ENCODE data around the gene CHI3L1.

CHI3L1 gene

GRCh38 chr1:203151362-203152157, 34.9 kb downstream of the CHI3L1 start:
- no peak for DNase-seq (ENCODE audit: low read depth)

- no peak for DNase-seq (ENCODE audit: low read depth)
Measured at GRCh38 chr1:203150511-203151297, 35.8 kb downstream of the CHI3L1 start.

- no peak for DNase-seq (ENCODE audit: low read depth)
Measured at GRCh38 chr1:203149188-203149840, 37.2 kb downstream of the CHI3L1 start.

GRCh38 chr1:203148579-203148978, 37.9 kb downstream of the CHI3L1 start:
- DNase-seq (ENCODE audit: low read depth): no peak

GRCh38 chr1:203148127-203148526, 38.4 kb downstream of the CHI3L1 start:
- peak; percentile 29 for DNase-seq (ENCODE audit: low read depth)

GRCh38 chr1:203147376-203147775, 39.1 kb downstream of the CHI3L1 start:
- no peak for DNase-seq (ENCODE audit: low read depth)

GRCh38 chr1:203146537-203146936, 40.0 kb downstream of the CHI3L1 start:
- DNase-seq (ENCODE audit: low read depth): no peak

GRCh38 chr1:203146042-203146369, 40.5 kb downstream of the CHI3L1 start:
- no peak for DNase-seq (ENCODE audit: low read depth)

GRCh38 chr1:203145321-203146041, 41.0 kb downstream of the CHI3L1 start:
- no peak for DNase-seq (ENCODE audit: low read depth)

GRCh38 chr1:203144661-203145060, 41.8 kb downstream of the CHI3L1 start:
- peak; percentile 24 for DNase-seq (ENCODE audit: low read depth)

- DNase-seq (ENCODE audit: low read depth): no peak
Measured at GRCh38 chr1:203143641-203144040, 42.9 kb downstream of the CHI3L1 start.

GRCh38 chr1:203142684-203143408, 43.7 kb downstream of the CHI3L1 start:
- no peak for DNase-seq (ENCODE audit: low read depth)

- DNase-seq (ENCODE audit: low read depth): no peak
Measured at GRCh38 chr1:203142124-203142523, 44.4 kb downstream of the CHI3L1 start.

- no peak for DNase-seq (ENCODE audit: low read depth)
Measured at GRCh38 chr1:203140743-203141520, 45.6 kb downstream of the CHI3L1 start.

- DNase-seq (ENCODE audit: low read depth): no peak
Measured at GRCh38 chr1:203139976-203140475, 46.5 kb downstream of the CHI3L1 start.

GRCh38 chr1:203138066-203138465, 48.4 kb downstream of the CHI3L1 start:
- no peak for DNase-seq (ENCODE audit: low read depth)

- DNase-seq (ENCODE audit: low read depth): no peak
Measured at GRCh38 chr1:203137324-203137723, 49.2 kb downstream of the CHI3L1 start.

- DNase-seq (ENCODE audit: low read depth): no peak
Measured at GRCh38 chr1:203136409-203137042, 50.0 kb downstream of the CHI3L1 start.

GRCh38 chr1:203135636-203136305, 50.7 kb downstream of the CHI3L1 start:
- DNase-seq (ENCODE audit: low read depth): peak; percentile 42
